ENCODE results near the gene PIK3R3. TPM values are rescaled to one million over a fixed set of nuclear protein-coding genes. Genes with fewer than 3 reads are reported as not detected.

Gene PIK3R3
- total RNA-seq, 1 donor from 2014 or later = 41.3 TPM

DNA sequence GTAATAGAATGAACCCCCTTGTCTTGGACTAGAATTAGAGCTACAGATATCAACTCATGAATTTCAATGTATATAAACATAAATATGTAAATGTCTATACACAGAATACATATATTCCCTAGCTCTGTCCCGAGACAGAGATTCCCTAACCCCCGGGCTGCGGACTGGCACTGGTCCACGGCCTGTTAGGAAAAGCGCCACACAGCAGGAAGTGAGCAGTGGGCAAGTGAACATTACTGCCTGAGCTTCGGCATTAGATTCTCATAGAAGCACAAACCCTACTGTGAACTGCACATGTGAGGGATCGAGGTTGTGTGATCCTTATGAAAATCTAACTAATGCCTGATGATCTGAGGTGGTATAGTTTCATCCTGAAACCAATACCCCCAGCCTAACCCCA, 51.2 kb downstream of the PIK3R3 start:
- peaks cover 9% of the 10 kb centered on the region for H3K36me3 Mint-ChIP-seq
- H3K4me3 Mint-ChIP-seq = no peak overlapping the region
- H3K4me1 Mint-ChIP-seq = peaks cover 11% of the 10 kb centered on the region
- peaks cover 11% of the 10 kb centered on the region for H3K9me3 Mint-ChIP-seq
- H3K27ac Mint-ChIP-seq = no peak overlapping the region
- DNase-seq (ENCODE audit: low spot score in 2 of 2, unreplicated experiment in 2 of 2) = no peak
- TF ChIP-seq, protein P1, sequence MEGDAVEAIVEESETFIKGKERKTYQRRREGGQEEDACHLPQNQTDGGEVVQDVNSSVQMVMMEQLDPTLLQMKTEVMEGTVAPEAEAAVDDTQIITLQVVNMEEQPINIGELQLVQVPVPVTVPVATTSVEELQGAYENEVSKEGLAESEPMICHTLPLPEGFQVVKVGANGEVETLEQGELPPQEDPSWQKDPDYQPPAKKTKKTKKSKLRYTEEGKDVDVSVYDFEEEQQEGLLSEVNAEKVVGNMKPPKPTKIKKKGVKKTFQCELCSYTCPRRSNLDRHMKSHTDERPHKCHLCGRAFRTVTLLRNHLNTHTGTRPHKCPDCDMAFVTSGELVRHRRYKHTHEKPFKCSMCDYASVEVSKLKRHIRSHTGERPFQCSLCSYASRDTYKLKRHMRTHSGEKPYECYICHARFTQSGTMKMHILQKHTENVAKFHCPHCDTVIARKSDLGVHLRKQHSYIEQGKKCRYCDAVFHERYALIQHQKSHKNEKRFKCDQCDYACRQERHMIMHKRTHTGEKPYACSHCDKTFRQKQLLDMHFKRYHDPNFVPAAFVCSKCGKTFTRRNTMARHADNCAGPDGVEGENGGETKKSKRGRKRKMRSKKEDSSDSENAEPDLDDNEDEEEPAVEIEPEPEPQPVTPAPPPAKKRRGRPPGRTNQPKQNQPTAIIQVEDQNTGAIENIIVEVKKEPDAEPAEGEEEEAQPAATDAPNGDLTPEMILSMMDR (IDR thresholded peaks at IDR 0.05; ENCODE audit: unreplicated experiment) = no peak
- H3K27me3 Mint-ChIP-seq (ENCODE audit: low read depth) = no peaks in the 10 kb centered on the region

DNA sequence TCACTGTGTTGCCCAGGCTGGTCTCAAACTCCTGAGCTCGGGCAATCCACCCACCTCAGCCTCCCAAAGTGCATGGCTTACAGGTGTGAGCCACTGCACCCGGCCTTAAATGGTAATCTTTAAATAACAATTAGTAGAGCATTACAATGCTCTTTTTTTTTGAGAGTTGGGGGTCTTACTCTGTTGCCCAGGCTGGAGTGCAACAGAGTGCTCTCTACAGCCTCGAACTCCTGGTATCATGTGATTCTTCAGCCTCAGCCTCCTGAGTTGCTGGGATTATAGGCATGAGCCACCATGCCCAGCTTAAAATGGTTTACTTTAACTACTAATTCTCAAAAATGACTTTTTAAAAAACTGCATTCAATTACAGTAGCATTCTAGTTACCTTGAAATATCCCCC, 52.2 kb downstream of the PIK3R3 start:
- TF ChIP-seq, protein P1 (IDR thresholded peaks at IDR 0.05; ENCODE audit: unreplicated experiment) = no peak
- Mint-ChIP-seq H3K9me3 (peaks cover 11% of the 10 kb centered on the region), H3K36me3 (peaks cover 17% of the 10 kb centered on the region), H3K4me1 (peaks cover 11% of the 10 kb centered on the region), H3K4me3 (no peak overlapping the region), H3K27me3 (ENCODE audit: low read depth) (no peaks in the 10 kb centered on the region), H3K27ac (no peak overlapping the region)
- DNase-seq (ENCODE audit: low spot score in 2 of 2, unreplicated experiment in 2 of 2) = no peak

DNA sequence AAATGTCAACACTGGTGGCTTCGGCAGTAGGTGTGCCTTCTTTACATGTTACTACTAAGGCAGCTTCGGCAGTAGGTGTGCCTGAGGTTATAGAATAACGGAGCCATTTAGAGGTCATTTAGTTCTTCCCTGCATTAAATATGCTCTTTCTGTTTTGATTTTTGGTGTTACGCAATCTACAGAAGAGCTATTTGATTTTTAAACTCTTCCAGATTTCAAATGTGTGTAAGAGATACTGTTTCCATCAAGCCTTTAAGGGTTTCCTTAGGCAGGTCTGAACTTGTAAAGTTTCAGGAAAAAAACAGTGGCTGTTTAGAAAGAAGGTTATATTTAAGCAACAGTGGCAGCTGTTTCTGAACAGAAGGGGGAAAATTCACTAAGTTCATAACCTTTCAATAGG, 54.8 kb downstream of the PIK3R3 start:
- H3K27ac Mint-ChIP-seq = peak overlapping the region; percentile 75
- H3K4me1 Mint-ChIP-seq = peaks cover 11% of the 10 kb centered on the region
- H3K27me3 Mint-ChIP-seq (ENCODE audit: low read depth) = no peaks in the 10 kb centered on the region
- H3K36me3 Mint-ChIP-seq = peaks cover 18% of the 10 kb centered on the region
- H3K4me3 Mint-ChIP-seq = no peak overlapping the region
- no peaks in the 10 kb centered on the region for H3K9me3 Mint-ChIP-seq
- TF ChIP-seq, protein P1 (IDR thresholded peaks at IDR 0.05; ENCODE audit: unreplicated experiment) = no peak
- no peak for DNase-seq (ENCODE audit: low spot score in 2 of 2, unreplicated experiment in 2 of 2)

DNA sequence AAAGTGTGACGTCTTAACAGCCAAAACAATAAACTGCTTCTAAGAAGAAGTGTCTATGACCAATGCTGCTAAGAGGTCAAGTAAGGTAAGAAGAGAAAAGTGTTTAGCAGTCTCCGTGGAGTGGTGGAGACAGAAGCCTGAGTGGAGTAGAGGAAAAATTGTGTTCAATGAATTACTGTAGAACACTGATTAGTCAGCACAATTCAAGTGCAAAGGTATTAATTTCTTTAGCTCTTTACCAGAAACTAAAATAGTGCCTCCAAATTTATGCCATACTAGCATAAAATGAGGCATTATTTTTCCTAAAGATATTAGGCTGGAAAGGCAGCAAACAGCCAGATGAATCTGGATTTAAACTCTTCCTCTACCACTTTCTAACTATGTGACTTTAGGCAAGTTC, 56.1 kb downstream of the PIK3R3 start:
- TF ChIP-seq, protein P1 (IDR thresholded peaks at IDR 0.05; ENCODE audit: unreplicated experiment) = no peak
- no peak for DNase-seq (ENCODE audit: low spot score in 2 of 2, unreplicated experiment in 2 of 2)
- no peaks in the 10 kb centered on the region for H3K27me3 Mint-ChIP-seq (ENCODE audit: low read depth)
- peaks cover 18% of the 10 kb centered on the region for H3K4me1 Mint-ChIP-seq
- peaks cover 22% of the 10 kb centered on the region for H3K36me3 Mint-ChIP-seq
- no peak overlapping the region for H3K27ac Mint-ChIP-seq
- no peaks in the 10 kb centered on the region for H3K9me3 Mint-ChIP-seq
- H3K4me3 Mint-ChIP-seq = no peak overlapping the region

DNA sequence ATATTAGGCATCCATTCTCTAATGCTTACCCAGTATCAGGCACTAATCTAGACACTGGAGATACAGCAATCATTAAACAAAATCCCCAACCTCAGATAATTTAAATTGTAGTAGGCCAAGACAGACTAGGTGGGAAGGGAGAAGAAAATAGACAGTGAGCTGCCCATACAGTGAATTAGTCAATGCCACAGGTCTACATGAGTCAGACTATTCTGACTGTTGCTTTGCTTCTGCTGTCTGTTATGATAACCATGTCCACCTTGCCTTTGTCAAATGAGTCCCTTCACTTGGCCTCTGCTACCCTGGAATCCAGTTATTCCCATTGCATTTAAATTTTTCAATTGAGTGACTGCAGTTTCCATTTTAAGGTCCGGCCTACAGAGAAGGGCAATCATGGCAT, 59.5 kb downstream of the PIK3R3 start:
- Mint-ChIP-seq H3K36me3 (peaks cover 24% of the 10 kb centered on the region), H3K4me3 (no peak overlapping the region), H3K27me3 (ENCODE audit: low read depth) (no peaks in the 10 kb centered on the region), H3K27ac (no peak overlapping the region), H3K9me3 (no peaks in the 10 kb centered on the region), H3K4me1 (peaks cover 14% of the 10 kb centered on the region)
- DNase-seq (ENCODE audit: low spot score in 2 of 2, unreplicated experiment in 2 of 2) = no peak
- TF ChIP-seq, protein P1 (IDR thresholded peaks at IDR 0.05; ENCODE audit: unreplicated experiment) = no peak
